A549 (cell line): ENCODE data around the gene FBXO21. TPM values are rescaled to one million over a fixed set of nuclear protein-coding genes. Genes with fewer than 3 reads are reported as not detected.

Experiments used
- ATAC-seq, 2 experiments: fragments of 200-7000 bp in 1 of 2; fragments of >200 bp in 1 of 2; cut with Nextera tagmentation in 1 of 2; cut with Tn5 transposase in 1 of 2; 3 replicates each; pipeline versions ENCODE4 v1.8.0 to v1.9.1; 2018 to 2020; ENCODE audit warnings: mild to moderate bottlenecking in 1 of 2, moderate library complexity in 1 of 2
- CTCF ChIA-PET: fragments of 300-600 bp; sonication (Branson Sonifier 250); formaldehyde crosslinking; extraction: SDS; loops from one replicate; lab custom pipeline; 2021; ENCODE audit warnings: antibody characterized with exemption, inconsistent platforms; lab: Yijun Ruan, JAX
- POLR2A ChIA-PET: fragments of 350-600 bp; formaldehyde crosslinking; extraction: SDS; loops from one replicate; lab custom pipeline; 2021; ENCODE audit warnings: antibody characterized with exemption, inconsistent platforms; lab: Yijun Ruan, JAX
- DNase-seq, 2 experiments: peaks; one replicate each; pipeline versions ENCODE4 v3.0.0 to v3.0.0-alpha.2; 2011 to 2016; ENCODE audit warnings: low read depth in 1 of 2, low spot score in 1 of 2
- FAIRE-seq: peaks from 2 replicates; lab custom pipeline; 2011; peaks lifted over from hg19 to GRCh38; lab: Jason Lieb, UNC
- H3K27ac ChIP-seq, 2 experiments: fragments of >200 bp; sonication (Bioruptor Twin); formaldehyde crosslinking; 3 replicates each; pipeline ENCODE4 v1.5.1; 2016 to 2017
- H3K4me1 ChIP-seq: fragments of >200 bp; sonication (Bioruptor Twin); formaldehyde crosslinking; 3 replicates; pipeline ENCODE4 v1.6.1; 2016
- H3K4me2 ChIP-seq: fragments of >200 bp; sonication (Bioruptor Twin); formaldehyde crosslinking; 3 replicates; pipeline ENCODE4 v1.6.1; 2016
- H3K4me3 ChIP-seq: fragments of >200 bp; sonication (Bioruptor Twin); formaldehyde crosslinking; 3 replicates; pipeline ENCODE4 v1.5.1; 2016
- H3K9me3 ChIP-seq: fragments of >200 bp; sonication (Bioruptor Twin); formaldehyde crosslinking; 3 replicates; pipeline ENCODE4 v1.6.1; 2016
- ATOH8 ChIP-seq: fragments of 250-450 bp; sonication (Bioruptor Pico); IDR thresholded peaks from 2 replicates; pipeline ENCODE4 v1.5.0; 2020; ENCODE audit warnings: low read depth, mild to moderate bottlenecking, moderate library complexity
- CEBPB ChIP-seq, 2 experiments: fragments of >200 bp in 1 of 2; sonication (Bioruptor Twin) in 1 of 2; formaldehyde crosslinking in 1 of 2; IDR thresholded peaks; 2 replicates each; pipeline ENCODE4 v1.6.1; 2012 to 2016
- CHD4 ChIP-seq: fragments of 200-600 bp; sonication (generic); IDR thresholded peaks from 2 replicates; pipeline ENCODE4 v1.6.1; 2016; ENCODE audit warnings: antibody characterized with exemption, mild to moderate bottlenecking, borderline replicate concordance
- ELK1 ChIP-seq: fragments of 150-350 bp; IDR thresholded peaks from 2 replicates; pipeline ENCODE4 v1.6.1; 2014; ENCODE audit warnings: low read depth, mild to moderate bottlenecking, low read length
- FOSB ChIP-seq: fragments of 250-450 bp; sonication (Bioruptor Pico); IDR thresholded peaks from 2 replicates; pipeline ENCODE4 v1.5.0; 2020; ENCODE audit warnings: mild to moderate bottlenecking, moderate library complexity
- GATA3 ChIP-seq: IDR thresholded peaks from 2 replicates; pipeline ENCODE4 v1.6.1; 2012; ENCODE audit warnings: borderline replicate concordance
- HDAC2 ChIP-seq: fragments of 200-600 bp; sonication (generic); IDR thresholded peaks from 2 replicates; pipeline ENCODE4 v1.6.1; 2016
- HEYL ChIP-seq: fragments of 250-450 bp; sonication (Bioruptor Pico); IDR thresholded peaks from 2 replicates; pipeline ENCODE4 v1.8.0; 2021; ENCODE audit warnings: mild to moderate bottlenecking, moderate library complexity
- HOXB13 ChIP-seq: fragments of 250-450 bp; sonication (Bioruptor Pico); IDR thresholded peaks from 2 replicates; pipeline ENCODE4 v1.5.0; 2020; ENCODE audit warnings: low read depth, mild to moderate bottlenecking, moderate library complexity
- JUN ChIP-seq, 2 experiments: fragments of >200 bp; sonication (Bioruptor Twin); formaldehyde crosslinking; IDR thresholded peaks; 2 replicates in 1 of 2; 3 replicates in 1 of 2; pipeline ENCODE4 v1.6.1; 2016 to 2017
- NFE2L2 ChIP-seq: fragments of 150-350 bp; conservative IDR thresholded peaks from 2 replicates; pipeline ENCODE4 v1.6.1; 2014; ENCODE audit warnings: low read length
- PBX3 ChIP-seq: IDR thresholded peaks from 2 replicates; pipeline ENCODE4 v1.6.1; 2012
- POLR2A ChIP-seq: IDR thresholded peaks from 2 replicates; pipeline ENCODE4 v1.6.1; 2012; ENCODE audit warnings: mild to moderate bottlenecking, low read length
- RCOR1 ChIP-seq: fragments of 150-350 bp; IDR thresholded peaks from 2 replicates; pipeline ENCODE4 v1.6.1; 2014; ENCODE audit warnings: antibody characterized with exemption, low read length, low read depth
- RFX5 ChIP-seq: fragments of 450-650 bp; IDR thresholded peaks from 2 replicates; pipeline ENCODE4 v1.7.1; 2014; ENCODE audit warnings: antibody characterized with exemption, mild to moderate bottlenecking, moderate library complexity
- TFCP2L1 ChIP-seq: fragments of 250-450 bp; sonication (Bioruptor Pico); IDR thresholded peaks from 2 replicates; pipeline ENCODE4 v1.5.0; 2021; ENCODE audit warnings: mild to moderate bottlenecking
- TP53 ChIP-seq: fragments of 250-450 bp; sonication (Bioruptor Pico); IDR thresholded peaks from 2 replicates; pipeline ENCODE4 v1.5.0; 2021; ENCODE audit warnings: mild to moderate bottlenecking, moderate library complexity
- USF2 ChIP-seq: fragments of 450-650 bp; IDR thresholded peaks from 2 replicates; pipeline ENCODE4 v1.6.1; 2014; ENCODE audit warnings: antibody characterized with exemption
- ZFP36 ChIP-seq: fragments of 450-650 bp; IDR thresholded peaks from 2 replicates; pipeline ENCODE4 v1.6.1; 2014; ENCODE audit warnings: borderline replicate concordance; ENCODE audit not compliant: partially characterized antibody
- WGBS: methylation state at CpG from one replicate; pipeline ENCODE4 v1.1.6; 2017; ENCODE audit errors: missing lambda C conversion rate; 5-methylcytosine and 5-hydroxymethylcytosine counted together
- polyA plus RNA-seq, 4 experiments: library from polyadenylated mRNA; depleted of rRNA in 3 of 4; stranded (reverse); fragments of >200 nt; fragmentation: RNase III in 1 of 4; extraction: RNeasy Plus Mini Kit Qiagen cat#74134 plus additional on column Dnase treatment in 1 of 4; gene quantifications; 2 replicates in 3 of 4; 3 replicates in 1 of 4; pipeline ENCODE4 v1.2.3, GENCODE V29; 2011 to 2017

FBXO21 gene
- polyA plus RNA-seq, 2 of the 4 experiments (the other 2 are of a cell fraction) = 33.2 to 62.4 TPM

GRCh38 chr12:117140397-117141096, 49.7 kb downstream of the FBXO21 start (continued):
- TF ChIP-seq ELK1 (no peak), HDAC2 (no peak), FOSB (CRISPR knock-in tag) (no peak), TFCP2L1 (CRISPR knock-in tag) (peak; percentile 38; the same call in 1 of the 2 replicates), POLR2A (no peak), ZFP36 (no peak), RCOR1 (no peak)

- no peak for DNase-seq
- WGBS = 92% methylated on average over 5 of the region's 5 CpGs
- H3K9me3 ChIP-seq = no peaks in the 10 kb centered on the region
- peaks cover 66% of the 10 kb centered on the region for H3K4me1 ChIP-seq
- peak overlapping the region; percentile 92 to 97 for H3K27ac ChIP-seq
- no peak overlapping the region for H3K4me2 ChIP-seq
- no peak for TF ChIP-seq GATA3
- TF ChIP-seq RFX5 = no peak
- TF ChIP-seq CHD4 = no peak
- TF ChIP-seq, all 56 proteins: peak for 0
- FAIRE-seq = no peak
- no peak for ATAC-seq
- CTCF ChIA-PET = interaction anchor here (0.7 to 2.7 kb wide), 4 partner anchors 9 to 24 kb away, joined by 3 to 14 read pairs (median 8); no protein-coding TSS in a partner anchor
- POLR2A ChIA-PET = no interaction called here
- no peak overlapping the region for H3K4me3 ChIP-seq
These were observed 51.1 kb downstream of the FBXO21 start for GRCh38 chr12:117139025-117139717.

- WGBS = 97% methylated on average over 2 of the region's 2 CpGs
- ATAC-seq (no peak), FAIRE-seq (no peak), DNase-seq (no peak)
- ChIA-PET CTCF (interaction anchor here (1.8 to 2.3 kb wide), 2 partner anchors 15 to 34 kb away, joined by 7 to 8 read pairs; no protein-coding TSS in a partner anchor), POLR2A (no interaction called here)
- Histone ChIP-seq H3K27ac (peak overlapping the region; percentile 49 to 73; a peak in 5 of 6 replicates), H3K4me2 (no peak overlapping the region), H3K4me3 (no peak overlapping the region), H3K4me1 (peaks cover 41% of the 10 kb centered on the region), H3K9me3 (no peaks in the 10 kb centered on the region)
- TF ChIP-seq TFCP2L1 (CRISPR knock-in tag) (no peak), NFE2L2 (no peak), PBX3 (no peak), JUN (IDR thresholded peaks at IDR 0.05) (no peak), ELK1 (no peak), ATOH8 (no peak), FOSB (CRISPR knock-in tag) (no peak), RCOR1 (no peak), TP53 (no peak), POLR2A (no peak), HOXB13 (CRISPR knock-in tag) (no peak), CEBPB (IDR thresholded peaks at IDR 0.05) (no peak), HEYL (CRISPR knock-in tag) (no peak), USF2 (no peak)
These were observed 55.5 kb downstream of the FBXO21 start for GRCh38 chr12:117134721-117135120.
